Measurements from ENCODE around the gene FAM81B.

FAM81B gene

DNA sequence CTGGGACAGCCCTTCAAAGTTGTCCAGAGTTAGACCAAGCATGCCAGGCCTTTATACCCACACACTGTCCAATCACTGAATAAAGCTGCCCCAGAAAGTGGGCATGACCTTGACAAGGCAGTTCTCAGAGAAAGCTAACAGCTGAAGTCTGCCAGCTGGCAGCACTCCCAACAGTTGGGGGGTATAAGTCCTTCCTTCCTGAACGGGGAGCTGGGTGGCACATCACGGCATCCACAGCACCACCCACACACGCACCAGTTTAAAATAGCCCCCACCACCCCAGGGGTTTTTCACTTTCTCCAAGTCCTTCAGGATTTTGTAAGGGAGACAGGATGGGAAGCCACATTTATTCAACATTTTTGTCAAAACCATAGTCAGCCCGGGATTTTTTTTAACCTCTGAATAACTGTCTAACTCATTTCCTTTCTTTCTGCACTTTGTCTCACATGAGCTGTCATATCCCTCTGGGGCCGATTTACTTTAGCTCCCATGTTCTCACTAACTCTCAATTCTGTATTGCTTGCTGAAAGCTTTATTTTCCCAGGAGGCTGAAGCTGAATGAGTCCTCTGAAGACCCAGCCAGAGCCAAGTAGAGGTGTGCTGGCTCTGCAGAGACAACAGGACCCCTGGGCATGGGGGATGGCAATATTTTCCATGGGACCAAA, 15.4 kb downstream of the FAM81B start:
- TF ChIP-seq TAF1 (IDR thresholded peaks at IDR 0.05; ENCODE audit: borderline replicate concordance, low read depth, low read length) (no peak), POLR2AphosphoS5 (IDR thresholded peaks at IDR 0.05; ENCODE audit: low read depth, low read length) (no peak), POLR2A (IDR thresholded peaks at IDR 0.05; ENCODE audit: low read depth, low read length) (no peak)
- DNase-seq (ENCODE audit: insufficient read length) (no peak), FAIRE-seq (no peak)

DNA sequence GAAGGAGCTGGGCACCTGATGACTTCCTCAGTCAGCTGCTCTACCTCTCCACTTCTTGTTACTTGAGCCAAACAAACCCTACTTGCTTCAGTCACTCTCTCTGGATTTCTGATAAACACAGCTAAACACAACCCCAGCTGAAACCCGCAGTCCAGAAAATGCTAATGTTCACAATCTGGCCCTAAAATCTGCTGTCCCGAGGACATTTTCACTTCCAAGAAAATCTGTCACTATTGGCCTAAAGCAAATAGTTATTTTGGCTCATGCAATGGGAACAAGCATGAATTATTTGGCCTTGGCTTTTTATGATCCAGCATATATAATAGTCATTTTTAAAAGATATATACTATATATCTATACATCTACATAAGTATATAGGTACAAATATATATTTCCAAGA, 19.1 kb downstream of the FAM81B start:
- DNase-seq (ENCODE audit: insufficient read length) (no peak), FAIRE-seq (no peak)
- TF ChIP-seq TAF1 (IDR thresholded peaks at IDR 0.05; ENCODE audit: borderline replicate concordance, low read depth, low read length) (no peak), POLR2AphosphoS5 (IDR thresholded peaks at IDR 0.05; ENCODE audit: low read depth, low read length) (no peak), POLR2A (IDR thresholded peaks at IDR 0.05; ENCODE audit: low read depth, low read length) (no peak)

DNA sequence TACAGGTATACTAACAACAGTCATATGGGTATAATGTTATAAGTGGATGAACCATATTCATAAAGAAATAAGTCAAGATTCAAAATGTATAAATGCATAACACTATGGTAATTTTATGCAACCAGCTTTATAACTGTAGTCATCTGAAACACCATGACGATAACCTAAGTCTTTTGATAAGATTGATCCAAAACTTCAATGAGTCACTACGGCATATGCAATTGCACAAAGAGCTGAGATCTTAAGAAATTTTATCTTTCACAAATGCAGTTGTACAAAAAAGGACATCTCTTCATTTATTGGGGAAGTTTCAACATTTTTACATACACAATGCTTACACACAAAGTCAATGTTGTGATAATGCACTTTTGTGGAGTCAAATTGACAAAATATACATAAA, 20.3 kb downstream of the FAM81B start:
- no peak for FAIRE-seq
- DNase-seq (ENCODE audit: insufficient read length) = no peak
- TF ChIP-seq POLR2AphosphoS5 (IDR thresholded peaks at IDR 0.05; ENCODE audit: low read depth, low read length) = no peak
- no peak for TF ChIP-seq POLR2A (IDR thresholded peaks at IDR 0.05; ENCODE audit: low read depth, low read length)
- no peak for TF ChIP-seq TAF1 (IDR thresholded peaks at IDR 0.05; ENCODE audit: borderline replicate concordance, low read depth, low read length)

DNA sequence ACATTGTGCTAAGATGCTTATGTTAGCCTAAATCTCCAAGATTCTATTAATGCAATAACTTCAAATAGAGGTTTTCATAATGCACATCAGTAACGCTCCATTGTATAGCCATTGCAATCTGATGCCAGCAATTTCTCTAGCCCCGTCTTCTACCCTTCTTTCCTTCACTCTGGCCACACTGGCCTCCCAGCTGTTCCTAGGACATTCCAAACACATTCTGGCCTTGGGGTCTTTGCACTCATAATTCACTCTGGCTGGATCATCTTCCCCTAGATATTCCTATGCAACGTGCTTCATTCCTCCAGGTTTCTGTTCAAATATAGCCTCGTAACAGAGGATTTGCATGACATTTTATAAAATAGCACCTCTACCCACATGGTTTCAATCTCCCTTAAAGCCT, 23.3 kb downstream of the FAM81B start:
- TF ChIP-seq TAF1 (IDR thresholded peaks at IDR 0.05; ENCODE audit: borderline replicate concordance, low read depth, low read length) (no peak), POLR2A (IDR thresholded peaks at IDR 0.05; ENCODE audit: low read depth, low read length) (no peak), POLR2AphosphoS5 (IDR thresholded peaks at IDR 0.05; ENCODE audit: low read depth, low read length) (no peak)
- FAIRE-seq = no peak
- DNase-seq (ENCODE audit: insufficient read length) = no peak

DNA sequence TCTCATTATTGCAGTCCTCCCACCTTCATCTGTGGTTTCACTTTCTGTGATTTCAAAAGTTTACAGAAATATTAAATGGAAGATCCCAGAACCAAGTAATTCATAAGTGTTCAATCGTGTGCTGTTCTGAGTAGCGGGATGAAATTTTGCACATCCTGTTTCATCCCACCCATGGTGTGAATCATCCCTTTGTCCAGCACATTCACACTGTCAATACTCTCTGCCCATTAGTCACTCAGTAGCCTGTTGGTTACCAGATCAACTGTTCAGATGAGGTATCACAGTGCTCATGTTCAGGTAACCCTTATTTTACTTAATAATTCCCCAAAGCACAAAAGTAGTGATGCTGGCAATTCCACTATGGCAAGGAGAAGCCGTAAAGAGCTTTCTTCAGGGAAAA, 26.8 kb downstream of the FAM81B start:
- TF ChIP-seq POLR2AphosphoS5 (IDR thresholded peaks at IDR 0.05; ENCODE audit: low read depth, low read length) (no peak), POLR2A (IDR thresholded peaks at IDR 0.05; ENCODE audit: low read depth, low read length) (no peak), TAF1 (IDR thresholded peaks at IDR 0.05; ENCODE audit: borderline replicate concordance, low read depth, low read length) (no peak)
- FAIRE-seq (no peak), DNase-seq (ENCODE audit: insufficient read length) (no peak)

DNA sequence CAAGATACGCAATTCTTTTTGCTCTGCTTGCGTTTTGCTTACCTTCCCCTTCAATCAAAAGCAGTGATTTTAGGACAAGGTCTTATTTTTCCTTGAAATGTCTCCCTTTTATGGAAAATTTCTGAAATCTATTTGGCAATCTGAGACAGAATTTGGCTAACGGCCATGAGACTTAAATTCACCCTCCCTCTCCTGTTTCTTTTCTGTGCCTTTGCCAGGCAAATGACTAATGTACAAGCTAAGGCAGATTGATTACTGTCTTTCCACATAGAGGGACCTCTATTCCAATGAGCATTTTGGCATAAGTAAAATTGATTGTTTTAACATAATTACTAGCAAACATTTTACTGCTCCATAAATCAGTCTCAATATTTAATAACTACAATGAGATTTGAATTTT, 31.7 kb downstream of the FAM81B start:
- DNase-seq (ENCODE audit: insufficient read length) (no peak), FAIRE-seq (no peak)
- TF ChIP-seq POLR2AphosphoS5 (IDR thresholded peaks at IDR 0.05; ENCODE audit: low read depth, low read length) (no peak), POLR2A (IDR thresholded peaks at IDR 0.05; ENCODE audit: low read depth, low read length) (no peak), TAF1 (IDR thresholded peaks at IDR 0.05; ENCODE audit: borderline replicate concordance, low read depth, low read length) (no peak)

DNA sequence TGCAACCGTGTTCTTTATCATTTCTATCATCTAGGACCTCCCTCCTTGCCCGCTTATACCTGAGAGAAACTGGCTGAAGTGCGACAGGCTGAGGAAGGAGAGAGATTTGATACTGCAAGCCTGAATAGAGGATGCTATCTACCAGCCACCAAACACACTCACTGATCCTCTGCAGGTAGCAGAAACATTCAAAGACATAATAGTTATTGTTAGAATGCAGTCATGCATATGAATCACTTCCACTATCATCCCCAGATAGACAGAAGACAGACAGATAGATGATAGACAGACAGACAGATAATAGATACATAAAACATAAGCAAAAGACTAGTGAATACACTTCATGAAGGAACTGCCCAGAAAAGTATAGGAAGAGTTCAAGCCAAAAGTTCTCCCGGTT, 32.9 kb downstream of the FAM81B start:
- FAIRE-seq (no peak), DNase-seq (ENCODE audit: insufficient read length) (no peak)
- no peak for TF ChIP-seq POLR2AphosphoS5 (IDR thresholded peaks at IDR 0.05; ENCODE audit: low read depth, low read length)
- TF ChIP-seq POLR2A (IDR thresholded peaks at IDR 0.05; ENCODE audit: low read depth, low read length) = no peak
- no peak for TF ChIP-seq TAF1 (IDR thresholded peaks at IDR 0.05; ENCODE audit: borderline replicate concordance, low read depth, low read length)

DNA sequence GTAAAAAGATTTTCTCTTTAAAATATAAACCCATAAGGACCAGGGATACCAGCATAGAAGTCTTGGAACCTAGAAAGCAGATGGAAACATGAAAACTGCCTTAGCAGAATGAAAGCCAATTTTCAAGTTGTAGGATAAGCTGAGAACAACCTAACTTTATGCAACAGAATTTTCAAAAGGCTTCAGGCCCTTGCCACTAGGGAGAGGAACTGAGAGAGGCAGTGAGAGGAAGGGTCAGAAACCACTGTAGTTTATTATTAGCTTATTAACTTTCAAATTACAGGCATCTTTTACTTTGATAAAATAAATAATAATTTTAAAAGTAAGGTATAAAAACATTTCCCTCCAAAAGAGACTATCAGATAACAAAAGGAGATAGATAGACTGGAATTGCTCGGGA, 33.4 kb downstream of the FAM81B start:
- FAIRE-seq (no peak), DNase-seq (ENCODE audit: insufficient read length) (no peak)
- TF ChIP-seq POLR2AphosphoS5 (IDR thresholded peaks at IDR 0.05; ENCODE audit: low read depth, low read length) (no peak), POLR2A (IDR thresholded peaks at IDR 0.05; ENCODE audit: low read depth, low read length) (no peak), TAF1 (IDR thresholded peaks at IDR 0.05; ENCODE audit: borderline replicate concordance, low read depth, low read length) (no peak)

DNA sequence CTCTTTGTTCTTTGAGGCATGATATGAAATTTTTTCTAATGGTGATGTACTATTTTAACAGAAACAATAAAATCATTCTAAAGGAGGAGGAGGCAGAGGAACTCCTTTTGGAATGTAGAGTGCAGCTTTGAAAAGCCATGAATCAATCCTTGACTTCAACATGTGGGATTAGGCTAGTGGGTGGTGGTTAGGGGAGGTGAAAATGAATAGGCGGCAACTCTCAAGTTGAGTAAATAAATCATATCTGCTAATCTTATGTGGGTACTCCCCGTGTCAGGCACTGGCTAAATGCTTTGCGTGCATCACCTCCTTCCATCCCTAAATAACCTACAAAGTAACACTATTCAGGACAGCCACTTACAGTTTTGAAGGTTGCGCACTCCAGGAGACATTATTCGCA, 35.1 kb downstream of the FAM81B start:
- DNase-seq (ENCODE audit: insufficient read length) = no peak
- no peak for FAIRE-seq
- no peak for TF ChIP-seq POLR2AphosphoS5 (IDR thresholded peaks at IDR 0.05; ENCODE audit: low read depth, low read length)
- no peak for TF ChIP-seq POLR2A (IDR thresholded peaks at IDR 0.05; ENCODE audit: low read depth, low read length)
- TF ChIP-seq TAF1 (IDR thresholded peaks at IDR 0.05; ENCODE audit: borderline replicate concordance, low read depth, low read length) = no peak

DNA sequence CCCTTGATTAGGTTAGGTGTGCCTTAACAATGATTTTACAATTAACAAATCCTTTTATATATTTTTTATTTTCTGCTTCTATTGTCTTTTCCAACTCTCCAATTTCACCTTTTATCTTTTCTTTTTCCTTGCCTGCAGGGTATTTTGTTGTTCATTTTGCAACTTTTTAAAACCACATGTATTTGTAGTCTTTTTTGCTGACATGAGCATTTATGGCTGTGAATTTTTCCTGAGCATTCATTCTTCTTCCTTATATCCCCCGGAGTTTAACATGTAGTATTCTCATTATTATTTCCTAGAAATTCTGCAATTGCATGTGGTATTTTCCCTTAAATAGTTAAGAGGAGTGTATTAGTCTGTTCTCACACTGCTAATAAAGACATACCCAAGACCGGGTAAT, 41.6 kb downstream of the FAM81B start:
- no peak for TF ChIP-seq POLR2AphosphoS5 (IDR thresholded peaks at IDR 0.05; ENCODE audit: low read depth, low read length)
- no peak for TF ChIP-seq TAF1 (IDR thresholded peaks at IDR 0.05; ENCODE audit: borderline replicate concordance, low read depth, low read length)
- TF ChIP-seq POLR2A (IDR thresholded peaks at IDR 0.05; ENCODE audit: low read depth, low read length) = no peak
- DNase-seq (ENCODE audit: insufficient read length) (no peak), FAIRE-seq (no peak)

DNA sequence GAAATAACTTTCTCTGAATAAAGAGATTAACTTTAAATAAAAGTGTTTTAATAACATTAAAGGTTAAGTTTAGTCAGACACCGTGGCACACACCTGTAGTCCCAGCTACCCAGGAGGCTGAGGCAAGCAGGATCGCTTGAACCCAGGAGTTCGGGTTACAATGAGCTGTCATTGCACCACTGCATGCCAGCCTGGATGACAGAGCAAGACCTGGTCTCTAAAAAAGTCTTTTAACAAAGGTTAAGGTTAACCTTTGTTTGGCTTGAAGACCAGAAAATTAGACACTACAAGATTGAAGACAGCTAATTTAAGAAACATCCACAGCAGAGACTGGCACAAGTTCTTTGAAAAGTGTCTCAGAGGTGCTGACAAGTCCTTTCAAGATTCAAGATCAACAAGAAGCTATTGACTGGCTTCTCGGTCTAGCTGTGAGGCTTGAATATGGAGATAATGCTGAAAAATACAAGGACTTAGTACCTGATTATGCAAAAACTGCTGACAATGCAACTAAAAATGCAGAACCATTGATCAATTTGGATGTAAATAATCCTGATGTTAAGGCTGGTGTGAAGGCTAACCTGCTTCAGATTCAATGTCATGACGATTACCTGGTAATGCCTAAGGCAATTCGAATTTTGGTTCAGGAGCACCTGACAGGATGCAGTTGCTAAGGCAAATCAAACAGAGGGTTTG, 48.8 kb downstream of the FAM81B start:
- no peak for FAIRE-seq
- DNase-seq (ENCODE audit: insufficient read length) = no peak
- TF ChIP-seq POLR2A (IDR thresholded peaks at IDR 0.05; ENCODE audit: low read depth, low read length) = no peak
- TF ChIP-seq POLR2AphosphoS5 (IDR thresholded peaks at IDR 0.05; ENCODE audit: low read depth, low read length) = no peak
- TF ChIP-seq TAF1 (IDR thresholded peaks at IDR 0.05; ENCODE audit: borderline replicate concordance, low read depth, low read length) = no peak

DNA sequence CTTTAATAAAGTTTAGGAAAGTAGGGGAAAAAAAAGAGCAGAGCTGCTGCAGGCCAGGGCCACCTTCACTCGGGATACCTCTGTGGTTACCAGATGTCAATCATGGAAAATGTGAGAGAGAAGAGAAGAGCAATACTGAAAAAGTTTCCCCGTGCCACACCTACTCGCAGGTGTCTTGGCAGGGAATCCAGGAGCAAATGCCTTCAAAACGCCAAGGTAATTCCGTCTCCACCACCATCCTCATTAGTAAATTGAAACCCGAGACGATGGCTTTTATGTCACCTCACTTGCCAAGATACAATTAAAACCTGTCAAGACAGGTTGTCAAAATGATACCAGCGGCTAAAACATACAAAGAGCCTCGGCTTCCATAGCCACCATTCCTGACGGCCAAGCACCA, 49.7 kb downstream of the FAM81B start:
- no peak for TF ChIP-seq POLR2A (IDR thresholded peaks at IDR 0.05; ENCODE audit: low read depth, low read length)
- no peak for TF ChIP-seq POLR2AphosphoS5 (IDR thresholded peaks at IDR 0.05; ENCODE audit: low read depth, low read length)
- FAIRE-seq (no peak), DNase-seq (ENCODE audit: insufficient read length) (no peak)
